Tibial artery (tissue), 4 donors: ENCODE data around the gene CNTN2.

Source experiments
- DNase-seq, 2 donors: peaks; one replicate each; pipeline ENCODE4 v3.0.0-alpha.2; 2019
- H3K27ac ChIP-seq, 2 donors: fragments of 200-600 bp; sonication (generic) in 1 of 2; 1 replicate in 1 of 2; 2 replicates in 1 of 2; pipeline ENCODE4 v1.5.1; 2018 to 2019; ENCODE audit warnings: mild to moderate bottlenecking in 1 of 2
- H3K27me3 ChIP-seq, 2 donors: fragments of 200-600 bp; sonication (generic) in 1 of 2; one replicate each; pipeline versions ENCODE4 v1.5.1 to v1.6.0; 2016 to 2019
- H3K36me3 ChIP-seq, 3 donors: fragments of 200-600 bp; sonication (generic) in 2 of 3; one replicate each; pipeline ENCODE4 v1.5.1; 2016 to 2019; ENCODE audit warnings: mild to moderate bottlenecking in 2 of 3
- H3K4me1 ChIP-seq, 4 donors: fragments of 200-600 bp; sonication (generic) in 2 of 4; 1 replicate in 3 of 4; 2 replicates in 1 of 4; pipeline ENCODE4 v1.5.1; 2016 to 2019
- H3K4me3 ChIP-seq, 2 donors: fragments of 200-600 bp; sonication (generic) in 1 of 2; 1 replicate in 1 of 2; 2 replicates in 1 of 2; pipeline ENCODE4 v1.5.1; 2018 to 2019; ENCODE audit warnings: mild to moderate bottlenecking in 2 of 2
- H3K9me3 ChIP-seq, 3 donors: fragments of 200-600 bp; sonication (generic) in 1 of 3; one replicate each; pipeline ENCODE4 v1.5.1; 2016 to 2019
- CTCF ChIP-seq, 2 experiments: fragments of 200-600 bp in 1 of 2; fragments of 450-650 bp in 1 of 2; IDR thresholded peaks; one replicate each; pipeline ENCODE4 v1.5.1; 2017 to 2019; ENCODE audit warnings: antibody characterized with exemption in 2 of 2, mild to moderate bottlenecking in 1 of 2, moderate library complexity in 1 of 2
- intact Hi-C: fragments of 100-400 bp; cut with DNase I; formaldehyde crosslinking; loops from one replicate; pipeline ENCODE4 v1.15.0; 2023; ENCODE audit warnings: low total_unique reads

CNTN2 gene

GRCh38 chr1:205032508-205032907 is 10.5 kb upstream of the CNTN2 start:
- DNase-seq, result no peak
- intact Hi-C loops, result no loop called here
- Histone ChIP-seq H3K27ac (no peak overlapping the region), H3K27me3 (peaks cover 0 to 23% of the 10 kb centered on the region in 2 donors), H3K36me3 (no peaks in the 10 kb centered on the region), H3K4me1 (no peaks in the 10 kb centered on the region), H3K9me3 (no peaks in the 10 kb centered on the region), H3K4me3 (no peak overlapping the region)
- no peak for TF ChIP-seq CTCF (IDR thresholded peaks at IDR 0.05)

GRCh38 chr1:205037539-205037938 is 5.5 kb upstream of the CNTN2 start:
- TF ChIP-seq CTCF (IDR thresholded peaks at IDR 0.05), result no peak
- DNase-seq, result no peak
- H3K27ac ChIP-seq, result no peak overlapping the region
- no peaks in the 10 kb centered on the region for H3K4me1 ChIP-seq
- H3K4me3 ChIP-seq, result no peak overlapping the region
- H3K9me3 ChIP-seq, result no peaks in the 10 kb centered on the region
- H3K36me3 ChIP-seq, result no peaks in the 10 kb centered on the region
- intact Hi-C loops, result no loop called here
- peaks cover 0 to 19% of the 10 kb centered on the region in 2 donors for H3K27me3 ChIP-seq

GRCh38 chr1:205038132-205038786 is 4.8 kb upstream of the CNTN2 start:
- Histone ChIP-seq H3K27ac (no peak overlapping the region), H3K27me3 (peaks cover 0 to 22% of the 10 kb centered on the region in 2 donors), H3K36me3 (no peaks in the 10 kb centered on the region), H3K4me1 (peaks cover 0 to 7% (median 6%) of the 10 kb centered on the region in 4 donors), H3K4me3 (no peak overlapping the region), H3K9me3 (no peaks in the 10 kb centered on the region)
- DNase-seq, result no peak
- intact Hi-C loops, result no loop called here
- no peak for TF ChIP-seq CTCF (IDR thresholded peaks at IDR 0.05)

GRCh38 chr1:205041001-205041715 is 1.9 kb upstream of the CNTN2 start:
- H3K27ac ChIP-seq, result no peak overlapping the region
- intact Hi-C loops, result no loop called here
- H3K27me3 ChIP-seq, result peaks cover 0 to 49% of the 10 kb centered on the region in 2 donors
- H3K4me1 ChIP-seq, result peaks cover 0 to 13% (median 9%) of the 10 kb centered on the region in 4 donors
- no peak for DNase-seq
- no peak overlapping the region for H3K4me3 ChIP-seq
- no peak for TF ChIP-seq CTCF (IDR thresholded peaks at IDR 0.05)
- H3K9me3 ChIP-seq, result no peaks in the 10 kb centered on the region
- no peaks in the 10 kb centered on the region for H3K36me3 ChIP-seq

GRCh38 chr1:205041998-205042910 is 758 bp upstream of the CNTN2 start:
- DNase-seq, result no peak

More at GRCh38 chr1:205041998-205042910, 758 bp upstream of the CNTN2 start:
- H3K36me3 ChIP-seq, result no peaks in the 10 kb centered on the region
- no peak for TF ChIP-seq CTCF (IDR thresholded peaks at IDR 0.05)
- H3K4me3 ChIP-seq, result no peak overlapping the region
- intact Hi-C loops, result no loop called here
- H3K9me3 ChIP-seq, result no peaks in the 10 kb centered on the region
- H3K4me1 ChIP-seq, result peaks cover 0 to 13% (median 9%) of the 10 kb centered on the region in 4 donors
- H3K27me3 ChIP-seq, result peaks cover 0 to 60% of the 10 kb centered on the region in 2 donors
- no peak overlapping the region for H3K27ac ChIP-seq
